Transverse colon (tissue), 3 donors: Measurements from ENCODE around the gene GRIK4.

Experiments
- CTCF ChIP-seq, 5 experiments: fragments of 200-600 bp in 3 of 5; fragments of 450-650 bp in 2 of 5; sonication (generic) in 3 of 5; IDR thresholded peaks; 1 replicate in 2 of 5; 2 replicates in 3 of 5; pipeline ENCODE4 v1.5.1; 2016 to 2017; ENCODE audit warnings: antibody characterized with exemption in 5 of 5, inconsistent platforms in 3 of 5, mild to moderate bottlenecking in 2 of 5, moderate library complexity in 1 of 5
- POLR2A ChIP-seq: fragments of 450-650 bp; IDR thresholded peaks from one replicate; pipeline ENCODE4 v1.6.1; 2016; ENCODE audit warnings: antibody characterized with exemption, mild to moderate bottlenecking, moderate library complexity

- TF ChIP-seq POLR2A (no peak), CTCF (IDR thresholded peaks at IDR 0.05) (no peak)
These were observed 398.3 kb downstream of the GRIK4 start for GRCh38 chr11:120909676-120910416.
